Fibroblast of lung (primary cell): ENCODE results near the gene KIZ. TPM values are rescaled to one million over a fixed set of nuclear protein-coding genes. Genes with fewer than 3 reads are reported as not detected.
A peak's percentile ranks its signal among the peaks of the same experiment; 100 is the strongest.

Source experiments
- DNase-seq, 2 donors: peaks; one replicate each; pipeline versions ENCODE4 v3.0.0 to v3.0.0-alpha.2; 2010; ENCODE audit warnings: low read depth in 2 of 2
- H2AFZ ChIP-seq: 2 replicates; pipeline ENCODE4 v1.5.1; 2012; ENCODE audit warnings: low read length, control low read depth, inconsistent platforms
- H3K27ac ChIP-seq: 2 replicates; pipeline ENCODE4 v1.5.1; 2011; ENCODE audit warnings: low read length, control low read depth; ENCODE audit not compliant: insufficient read depth
- H3K27me3 ChIP-seq: 2 replicates; pipeline ENCODE4 v1.5.1; 2011; ENCODE audit warnings: mild to moderate bottlenecking, low read length; ENCODE audit not compliant: control insufficient read depth, insufficient read depth
- H3K36me3 ChIP-seq: 2 replicates; pipeline ENCODE4 v1.5.1; 2011; ENCODE audit warnings: low read length; ENCODE audit not compliant: control insufficient read depth, insufficient read depth
- H3K4me1 ChIP-seq: 2 replicates; pipeline ENCODE4 v1.5.1; 2011; ENCODE audit warnings: low read length; ENCODE audit not compliant: control insufficient read depth, insufficient read depth; ENCODE audit errors: extremely low read depth
- H3K4me2 ChIP-seq: 2 replicates; pipeline ENCODE4 v1.5.1; 2011; ENCODE audit warnings: low read length, control low read depth; ENCODE audit not compliant: insufficient read depth; ENCODE audit errors: extremely low read depth
- H3K4me3 ChIP-seq, 4 experiments: fragments of 200-600 bp in 1 of 4; sonication (generic) in 1 of 4; replicated peaks in 1 of 4; 2 replicates each; pipeline ENCODE4 v1.5.1; 2011 to 2016; ENCODE audit warnings: low read length in 4 of 4, low read depth in 3 of 4, mild to moderate bottlenecking in 3 of 4, control low read depth in 2 of 4, inconsistent platforms in 1 of 4, mixed read lengths in 1 of 4; ENCODE audit not compliant: insufficient read depth in 1 of 4; ENCODE audit errors: control extremely low read depth in 1 of 4
- H3K79me2 ChIP-seq: 2 replicates; pipeline ENCODE4 v1.5.1; 2012; ENCODE audit warnings: mild to moderate bottlenecking, low read length, inconsistent platforms; ENCODE audit not compliant: control insufficient read depth, insufficient read depth
- H3K9ac ChIP-seq: 2 replicates; pipeline ENCODE4 v1.5.1; 2011; ENCODE audit warnings: mild to moderate bottlenecking, low read length, control low read depth; ENCODE audit not compliant: insufficient read depth
- H3K9me3 ChIP-seq: 2 replicates; pipeline ENCODE4 v1.5.1; 2012; ENCODE audit warnings: low read depth, low read length; ENCODE audit not compliant: control insufficient read depth, insufficient read depth
- H4K20me1 ChIP-seq: 2 replicates; pipeline ENCODE4 v1.5.1; 2011; ENCODE audit warnings: low read length; ENCODE audit not compliant: control insufficient read depth, insufficient read depth; ENCODE audit errors: extremely low read depth
- CTCF ChIP-seq, 2 donors: IDR thresholded peaks in 1 of 2; conservative IDR thresholded peaks in 1 of 2; 1 replicate in 1 of 2; 2 replicates in 1 of 2; pipeline ENCODE4 v1.5.1; 2011 to 2012; ENCODE audit warnings: low read length in 2 of 2, control low read depth in 1 of 2, inconsistent platforms in 1 of 2, low read depth in 1 of 2, mild to moderate bottlenecking in 1 of 2
- EZH2 ChIP-seq: IDR thresholded peaks from 2 replicates; pipeline ENCODE4 v1.5.1; 2012; ENCODE audit warnings: low read length, control low read depth, mild to moderate bottlenecking; ENCODE audit errors: missing control alignments
- polyA plus RNA-seq, 2 donors: library from polyadenylated mRNA; depleted of rRNA in 1 of 2; stranded (reverse) in 1 of 2; unstranded in 1 of 2; fragments of >200 nt; gene quantifications; 2 replicates each; pipeline ENCODE4 v1.2.1, GENCODE V29; 2011 to 2012; ENCODE audit warnings: missing spikeins in 1 of 2
- total RNA-seq: library from RNA; depleted of rRNA; stranded (reverse); fragments of >200 nt; gene quantifications from 2 replicates; pipeline ENCODE4 v1.2.1, GENCODE V29; 2014

The KIZ gene
- total and polyA plus RNA-seq, 2 donors (not counting 1 experiment from before 2014, with no cell fraction given) = 11.5 to 23.5 TPM

GRCh38 chr20:21100578-21101452 lies 25.1 kb upstream of the KIZ start:
- H3K4me3 ChIP-seq = peak overlapping the region in 2 of 4 experiments; percentile 37
- peak in 1 of 2 donors; percentile 66 for DNase-seq
- peak overlapping the region; percentile 35 for H3K4me2 ChIP-seq

GRCh38 chr20:21101453-21101931 lies 24.4 kb upstream of the KIZ start:
- Histone ChIP-seq H3K79me2 (no peaks in the 10 kb centered on the region), H3K27me3 (peaks cover 73% of the 10 kb centered on the region), H4K20me1 (no peaks in the 10 kb centered on the region), H3K27ac (no peak overlapping the region), H3K36me3 (no peaks in the 10 kb centered on the region), H3K4me2 (peak overlapping the region; percentile 35), H3K4me3 (no peak overlapping the region), H3K9me3 (no peaks in the 10 kb centered on the region), H3K9ac (no peak overlapping the region), H2AFZ (no peak overlapping the region), H3K4me1 (no peaks in the 10 kb centered on the region)
- TF ChIP-seq CTCF (conservative IDR thresholded peaks at IDR 0.05 in 1 of 2, IDR thresholded peaks at IDR 0.05 in 1 of 2; ENCODE audit: low read depth in 1 of 2, low read length in 2 of 2) (no peak), EZH2 (no peak)
- DNase-seq = no peak

More at GRCh38 chr20:21100578-21101452, 25.1 kb upstream of the KIZ start:
- Histone ChIP-seq H3K27me3 (peaks cover 72% of the 10 kb centered on the region), H4K20me1 (no peaks in the 10 kb centered on the region), H3K4me1 (no peaks in the 10 kb centered on the region), H3K27ac (no peak overlapping the region), H3K36me3 (no peaks in the 10 kb centered on the region), H3K9ac (no peak overlapping the region), H3K9me3 (no peaks in the 10 kb centered on the region), H2AFZ (no peak overlapping the region), H3K79me2 (no peaks in the 10 kb centered on the region)
- no peak for TF ChIP-seq CTCF (conservative IDR thresholded peaks at IDR 0.05 in 1 of 2, IDR thresholded peaks at IDR 0.05 in 1 of 2; ENCODE audit: low read depth in 1 of 2, low read length in 2 of 2)
- TF ChIP-seq EZH2 = peak; percentile 89

GRCh38 chr20:21101932-21102575 lies 23.8 kb upstream of the KIZ start:
- no peak for DNase-seq
- Histone ChIP-seq H3K27me3 (peaks cover 76% of the 10 kb centered on the region), H3K4me1 (no peaks in the 10 kb centered on the region), H3K4me2 (no peak overlapping the region), H3K36me3 (no peaks in the 10 kb centered on the region), H2AFZ (no peak overlapping the region), H4K20me1 (no peaks in the 10 kb centered on the region), H3K27ac (no peak overlapping the region), H3K79me2 (no peaks in the 10 kb centered on the region), H3K9me3 (no peaks in the 10 kb centered on the region), H3K4me3 (no peak overlapping the region), H3K9ac (no peak overlapping the region)
- TF ChIP-seq CTCF (conservative IDR thresholded peaks at IDR 0.05 in 1 of 2, IDR thresholded peaks at IDR 0.05 in 1 of 2; ENCODE audit: low read depth in 1 of 2, low read length in 2 of 2) (no peak), EZH2 (peak; percentile 77)
